Ishikawa (cell line): ENCODE results near the gene AP1G1.

Experiments used
- CEBPB ChIP-seq: IDR thresholded peaks from 2 replicates; pipeline ENCODE4 v1.6.1; 2012
- CREB1 ChIP-seq: IDR thresholded peaks from 2 replicates; pipeline ENCODE4 v1.6.1; 2012; ENCODE audit warnings: low read depth
- EGR1 ChIP-seq: IDR thresholded peaks from 2 replicates; pipeline ENCODE4 v1.6.1; 2012
- EP300 ChIP-seq: IDR thresholded peaks from 2 replicates; pipeline ENCODE4 v1.6.1; 2012; ENCODE audit warnings: borderline replicate concordance
- FOXM1 ChIP-seq: IDR thresholded peaks from 2 replicates; pipeline ENCODE4 v1.6.1; 2012; ENCODE audit warnings: low read depth, borderline replicate concordance
- NFIC ChIP-seq: IDR thresholded peaks from 2 replicates; pipeline ENCODE4 v1.6.1; 2012
- RAD21 ChIP-seq: IDR thresholded peaks from 2 replicates; pipeline ENCODE4 v1.6.1; 2012; ENCODE audit warnings: low read depth
- REST ChIP-seq: IDR thresholded peaks from 2 replicates; pipeline ENCODE4 v1.6.1; 2012; ENCODE audit warnings: low read depth, mild to moderate bottlenecking
- TAF1 ChIP-seq: IDR thresholded peaks from 2 replicates; pipeline ENCODE4 v1.6.1; 2012; ENCODE audit warnings: low read depth, mild to moderate bottlenecking
- TCF12 ChIP-seq: IDR thresholded peaks from 2 replicates; pipeline ENCODE4 v1.6.1; 2012; ENCODE audit warnings: low read depth
- TEAD4 ChIP-seq: IDR thresholded peaks from 2 replicates; pipeline ENCODE4 v1.6.1; 2012
- YY1 ChIP-seq: IDR thresholded peaks from 2 replicates; pipeline ENCODE4 v1.6.1; 2012; ENCODE audit warnings: low read depth
- ZBTB7A ChIP-seq: IDR thresholded peaks from 2 replicates; pipeline ENCODE4 v1.6.1; 2012; ENCODE audit warnings: low read depth
- TF ChIP-seq, protein P1 (sequence below): IDR thresholded peaks from 2 replicates; pipeline ENCODE4 v1.6.1; 2012
- TF ChIP-seq, protein P2 (sequence below): IDR thresholded peaks from 2 replicates; pipeline ENCODE4 v1.6.1; 2012

The AP1G1 gene

DNA sequence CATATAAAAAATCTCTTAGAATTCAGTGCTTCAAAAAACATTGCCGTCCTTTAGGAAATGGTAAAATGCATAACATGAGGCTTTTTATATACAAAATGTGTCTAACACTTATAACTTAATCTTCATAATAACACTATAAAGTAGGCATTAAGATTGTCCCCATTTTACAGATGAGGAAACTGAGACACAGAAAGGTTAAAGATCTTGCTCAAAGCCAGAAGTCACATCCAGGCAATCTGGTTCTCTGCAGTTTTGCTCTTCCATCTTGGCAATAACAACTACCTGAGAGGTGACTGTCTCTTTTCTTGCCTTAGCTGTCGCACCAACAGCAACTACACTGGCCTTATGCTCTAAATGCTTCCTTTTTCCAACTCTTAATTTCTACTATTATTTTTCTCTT is 24.5 kb downstream of the AP1G1 start:
- TF ChIP-seq TEAD4 (no peak), EP300 (no peak)

GRCh38 chr16:71781741-71782140 is 26.9 kb downstream of the AP1G1 start:
- TF ChIP-seq NFIC (0 out of 2 replicates have a peak, but pooled peaks have one; percentile 27), TAF1 (no peak), TEAD4 (peak; percentile 83), CEBPB (no peak; the same call in 1 of the 2 replicates), TCF12 (no peak), EP300 (peak; percentile 52; the same call in 1 of the 2 replicates)
- TF ChIP-seq, protein P1, sequence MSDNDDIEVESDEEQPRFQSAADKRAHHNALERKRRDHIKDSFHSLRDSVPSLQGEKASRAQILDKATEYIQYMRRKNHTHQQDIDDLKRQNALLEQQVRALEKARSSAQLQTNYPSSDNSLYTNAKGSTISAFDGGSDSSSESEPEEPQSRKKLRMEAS: no peak

GRCh38 chr16:71780521-71781089 is 28.0 kb downstream of the AP1G1 start:
- TF ChIP-seq, protein P1: no peak
- no peak for TF ChIP-seq CEBPB
- TF ChIP-seq RAD21: no peak
- TF ChIP-seq NFIC: no peak
- TF ChIP-seq CREB1: no peak
- TF ChIP-seq FOXM1: no peak
- TF ChIP-seq YY1: no peak
- TF ChIP-seq TCF12: no peak
- no peak for TF ChIP-seq TAF1
- TF ChIP-seq ZBTB7A: no peak
- TF ChIP-seq, protein P2, sequence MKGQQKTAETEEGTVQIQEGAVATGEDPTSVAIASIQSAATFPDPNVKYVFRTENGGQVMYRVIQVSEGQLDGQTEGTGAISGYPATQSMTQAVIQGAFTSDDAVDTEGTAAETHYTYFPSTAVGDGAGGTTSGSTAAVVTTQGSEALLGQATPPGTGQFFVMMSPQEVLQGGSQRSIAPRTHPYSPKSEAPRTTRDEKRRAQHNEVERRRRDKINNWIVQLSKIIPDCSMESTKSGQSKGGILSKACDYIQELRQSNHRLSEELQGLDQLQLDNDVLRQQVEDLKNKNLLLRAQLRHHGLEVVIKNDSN: no peak
- TF ChIP-seq EGR1: no peak
- no peak for TF ChIP-seq TEAD4
- no peak for TF ChIP-seq REST
- no peak for TF ChIP-seq EP300

DNA sequence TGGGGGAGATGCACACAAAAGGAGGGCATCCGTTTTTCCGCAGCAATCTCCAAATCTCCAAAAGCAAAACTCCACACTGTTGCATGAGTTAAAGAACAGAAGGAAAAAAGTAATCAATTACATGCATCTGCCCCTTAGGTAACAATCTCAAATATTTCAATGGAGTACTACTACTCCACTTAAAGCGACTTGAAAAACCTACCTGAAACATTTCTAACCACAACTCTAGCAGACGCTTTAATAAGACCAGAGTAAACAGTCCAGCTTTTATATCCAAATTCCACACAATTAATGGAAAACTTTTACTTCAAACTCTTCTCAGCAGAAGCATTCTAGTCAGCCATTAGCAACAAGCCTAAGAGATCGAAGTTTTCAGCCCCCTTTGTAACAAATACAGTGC is 29.9 kb downstream of the AP1G1 start:
- TF ChIP-seq FOXM1: no peak
- TF ChIP-seq YY1: no peak
- no peak for TF ChIP-seq ZBTB7A
- TF ChIP-seq NFIC: no peak
- TF ChIP-seq EP300: no peak
- TF ChIP-seq, protein P2: no peak
- no peak for TF ChIP-seq TEAD4
- TF ChIP-seq TAF1: no peak
- TF ChIP-seq, protein P1: no peak
- TF ChIP-seq CREB1: no peak
- TF ChIP-seq EGR1: no peak

DNA sequence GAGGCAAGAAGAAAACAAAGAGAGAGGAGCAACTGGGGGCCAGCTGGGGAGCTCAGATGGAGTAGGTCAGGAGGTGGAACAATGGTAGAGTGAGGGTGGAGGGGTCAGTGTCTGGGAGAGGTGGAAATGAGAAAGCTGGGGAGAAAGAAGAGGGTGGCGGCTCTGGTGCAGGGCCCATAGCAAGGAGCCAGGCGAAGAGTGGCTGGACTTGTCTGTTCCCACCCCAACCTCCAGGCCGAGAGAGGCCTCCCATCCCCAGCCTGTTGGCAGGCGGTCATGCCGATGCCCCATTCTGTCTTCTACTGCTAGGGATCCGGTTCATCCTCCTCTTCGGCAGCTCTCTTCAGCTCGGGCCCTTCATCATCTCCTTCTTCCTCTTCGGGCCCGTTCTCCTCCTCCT is 31.3 kb downstream of the AP1G1 start:
- TF ChIP-seq NFIC (no peak), EP300 (no peak), TCF12 (no peak), FOXM1 (no peak), TEAD4 (no peak), YY1 (no peak), EGR1 (no peak), TAF1 (no peak), REST (no peak), ZBTB7A (no peak), CEBPB (no peak), CREB1 (no peak), RAD21 (no peak)
- TF ChIP-seq, protein P2: no peak
- TF ChIP-seq, protein P1: no peak
